ENCODE data around the gene NRG4. TPM values are rescaled to one million over a fixed set of nuclear protein-coding genes. Genes with fewer than 3 reads are reported as not detected.

Gene NRG4
- total RNA-seq, 1 donor from 2014 or later: 0.18 TPM

DNA sequence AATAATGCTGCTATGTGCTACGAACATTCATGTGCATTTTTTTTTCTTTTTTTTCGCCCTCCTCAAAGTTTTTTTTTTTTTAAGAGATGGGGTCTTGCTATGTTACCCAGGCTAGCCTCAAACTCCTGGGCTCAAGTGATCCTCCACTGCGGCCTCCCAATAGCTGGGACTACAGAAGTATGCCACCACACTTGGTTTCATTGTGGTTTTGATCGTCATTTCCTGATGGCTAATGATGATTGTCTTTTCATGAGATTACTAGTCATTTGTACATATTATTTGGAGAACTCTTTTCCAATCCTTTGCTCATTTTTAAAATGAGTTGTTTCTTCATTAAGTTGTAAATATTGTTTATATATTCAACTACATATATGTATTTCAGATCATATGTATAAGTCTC, 59.7 kb downstream of the NRG4 start:
- TF ChIP-seq CTCF (IDR thresholded peaks at IDR 0.05; ENCODE audit: insufficient read depth, low read depth, low read length) (no peak), EZH2 (IDR thresholded peaks at IDR 0.05; ENCODE audit: insufficient read depth, low read length) (no peak)
- H4K20me1 ChIP-seq (ENCODE audit: insufficient read depth, low read length): no peaks in the 10 kb centered on the region
- no peak overlapping the region for H3K4me2 ChIP-seq (ENCODE audit: low read length)
- H3K27me3 ChIP-seq (ENCODE audit: insufficient read depth, low read length): no peaks in the 10 kb centered on the region
- H3K4me1 Mint-ChIP-seq (ENCODE audit: low read depth, unreplicated experiment): peaks cover under 1% of the 10 kb centered on the region
- no peak overlapping the region for H3K9ac ChIP-seq (ENCODE audit: low read length)
- no peak overlapping the region for H2AFZ ChIP-seq (ENCODE audit: low read depth, low read length)
- H3K4me3 Mint-ChIP-seq (ENCODE audit: unreplicated experiment): no peak overlapping the region
- no peaks in the 10 kb centered on the region for H3K79me2 ChIP-seq (ENCODE audit: insufficient read depth, low read length)
- H3K4me3 ChIP-seq (ENCODE audit: insufficient read depth, low read depth, low read length): no peak overlapping the region
- DNase-seq (ENCODE audit: low read depth): no peak
- no peaks in the 10 kb centered on the region for H3K4me1 ChIP-seq (ENCODE audit: insufficient read depth, low read length)
- no peak overlapping the region for H3K27ac Mint-ChIP-seq (ENCODE audit: unreplicated experiment)
- no peak overlapping the region for H3K27ac ChIP-seq (ENCODE audit: low read depth, low read length)
- no peaks in the 10 kb centered on the region for H3K27me3 Mint-ChIP-seq (ENCODE audit: low read depth, unreplicated experiment)
- FAIRE-seq: no peak
- H3K9me3 ChIP-seq (ENCODE audit: insufficient read depth, low read depth, low read length): no peaks in the 10 kb centered on the region
- no peaks in the 10 kb centered on the region for H3K9me3 Mint-ChIP-seq (ENCODE audit: unreplicated experiment)
- H3K36me3 ChIP-seq (ENCODE audit: insufficient read depth, low read length): no peaks in the 10 kb centered on the region
- H3K36me3 Mint-ChIP-seq (ENCODE audit: low read depth, unreplicated experiment): no peaks in the 10 kb centered on the region

GRCh38 chr15:75948761-75949296, 63.4 kb downstream of the NRG4 start:
- TF ChIP-seq CTCF (IDR thresholded peaks at IDR 0.05; ENCODE audit: insufficient read depth, low read depth, low read length): no peak
- no peak for TF ChIP-seq EZH2 (IDR thresholded peaks at IDR 0.05; ENCODE audit: insufficient read depth, low read length)
- H3K27ac Mint-ChIP-seq (ENCODE audit: unreplicated experiment): no peak overlapping the region
- Histone ChIP-seq H3K27me3 (ENCODE audit: insufficient read depth, low read length) (no peaks in the 10 kb centered on the region), H3K27ac (ENCODE audit: low read depth, low read length) (no peak overlapping the region), H3K36me3 (ENCODE audit: insufficient read depth, low read length) (no peaks in the 10 kb centered on the region), H3K9ac (ENCODE audit: low read length) (no peak overlapping the region), H3K4me2 (ENCODE audit: low read length) (no peak overlapping the region), H3K79me2 (ENCODE audit: insufficient read depth, low read length) (no peaks in the 10 kb centered on the region), H4K20me1 (ENCODE audit: insufficient read depth, low read length) (no peaks in the 10 kb centered on the region), H3K4me1 (ENCODE audit: insufficient read depth, low read length) (peaks cover 20% of the 10 kb centered on the region), H2AFZ (ENCODE audit: low read depth, low read length) (no peak overlapping the region), H3K4me3 (ENCODE audit: insufficient read depth, low read depth, low read length) (no peak overlapping the region), H3K9me3 (ENCODE audit: insufficient read depth, low read depth, low read length) (no peaks in the 10 kb centered on the region)
- no peaks in the 10 kb centered on the region for H3K36me3 Mint-ChIP-seq (ENCODE audit: low read depth, unreplicated experiment)
- peaks cover 18% of the 10 kb centered on the region for H3K4me1 Mint-ChIP-seq (ENCODE audit: low read depth, unreplicated experiment)
- FAIRE-seq (no peak), DNase-seq (ENCODE audit: low read depth) (no peak)
- H3K9me3 Mint-ChIP-seq (ENCODE audit: unreplicated experiment): no peaks in the 10 kb centered on the region
- H3K27me3 Mint-ChIP-seq (ENCODE audit: low read depth, unreplicated experiment): no peaks in the 10 kb centered on the region
- no peak overlapping the region for H3K4me3 Mint-ChIP-seq (ENCODE audit: unreplicated experiment)

- Histone ChIP-seq H3K79me2 (ENCODE audit: insufficient read depth, low read length) (no peaks in the 10 kb centered on the region), H3K9ac (ENCODE audit: low read length) (no peak overlapping the region), H3K27me3 (ENCODE audit: insufficient read depth, low read length) (no peaks in the 10 kb centered on the region), H3K9me3 (ENCODE audit: insufficient read depth, low read depth, low read length) (no peaks in the 10 kb centered on the region), H3K4me3 (ENCODE audit: insufficient read depth, low read depth, low read length) (no peak overlapping the region), H3K36me3 (ENCODE audit: insufficient read depth, low read length) (no peaks in the 10 kb centered on the region), H4K20me1 (ENCODE audit: insufficient read depth, low read length) (no peaks in the 10 kb centered on the region), H2AFZ (ENCODE audit: low read depth, low read length) (no peak overlapping the region), H3K4me2 (ENCODE audit: low read length) (no peak overlapping the region), H3K4me1 (ENCODE audit: insufficient read depth, low read length) (peaks cover 23% of the 10 kb centered on the region), H3K27ac (ENCODE audit: low read depth, low read length) (no peak overlapping the region)
- no peaks in the 10 kb centered on the region for H3K27me3 Mint-ChIP-seq (ENCODE audit: low read depth, unreplicated experiment)
- no peak for TF ChIP-seq EZH2 (IDR thresholded peaks at IDR 0.05; ENCODE audit: insufficient read depth, low read length)
- TF ChIP-seq CTCF (IDR thresholded peaks at IDR 0.05; ENCODE audit: insufficient read depth, low read depth, low read length): no peak
- H3K4me3 Mint-ChIP-seq (ENCODE audit: unreplicated experiment): no peak overlapping the region
- DNase-seq (ENCODE audit: low read depth) (peak; percentile 82), FAIRE-seq (peak; percentile 81)
- H3K9me3 Mint-ChIP-seq (ENCODE audit: unreplicated experiment): no peaks in the 10 kb centered on the region
- no peaks in the 10 kb centered on the region for H3K36me3 Mint-ChIP-seq (ENCODE audit: low read depth, unreplicated experiment)
- peak overlapping the region; percentile 31 for H3K27ac Mint-ChIP-seq (ENCODE audit: unreplicated experiment)
- peaks cover 23% of the 10 kb centered on the region for H3K4me1 Mint-ChIP-seq (ENCODE audit: low read depth, unreplicated experiment)
Observed at GRCh38 chr15:75947092-75947491, 65.1 kb downstream of the NRG4 start.
